Activated CD4-positive, alpha-beta T cell treated with anti-CD3 and anti-CD28 coated beads, Interleukin-2, amount 50 U/mL, for 48 hours (primary cell): ENCODE results near the gene LLGL2.
"Not testable (repeated sequence)": the region's sequence is repeated elsewhere in the genome, so short reads cannot be mapped to it uniquely, and the experiment has no call there.

Experiments
- DNase-seq, 2 experiments: peaks; one replicate each; pipeline ENCODE4 v3.0.0-alpha.2; 2020

LLGL2 gene

DNA sequence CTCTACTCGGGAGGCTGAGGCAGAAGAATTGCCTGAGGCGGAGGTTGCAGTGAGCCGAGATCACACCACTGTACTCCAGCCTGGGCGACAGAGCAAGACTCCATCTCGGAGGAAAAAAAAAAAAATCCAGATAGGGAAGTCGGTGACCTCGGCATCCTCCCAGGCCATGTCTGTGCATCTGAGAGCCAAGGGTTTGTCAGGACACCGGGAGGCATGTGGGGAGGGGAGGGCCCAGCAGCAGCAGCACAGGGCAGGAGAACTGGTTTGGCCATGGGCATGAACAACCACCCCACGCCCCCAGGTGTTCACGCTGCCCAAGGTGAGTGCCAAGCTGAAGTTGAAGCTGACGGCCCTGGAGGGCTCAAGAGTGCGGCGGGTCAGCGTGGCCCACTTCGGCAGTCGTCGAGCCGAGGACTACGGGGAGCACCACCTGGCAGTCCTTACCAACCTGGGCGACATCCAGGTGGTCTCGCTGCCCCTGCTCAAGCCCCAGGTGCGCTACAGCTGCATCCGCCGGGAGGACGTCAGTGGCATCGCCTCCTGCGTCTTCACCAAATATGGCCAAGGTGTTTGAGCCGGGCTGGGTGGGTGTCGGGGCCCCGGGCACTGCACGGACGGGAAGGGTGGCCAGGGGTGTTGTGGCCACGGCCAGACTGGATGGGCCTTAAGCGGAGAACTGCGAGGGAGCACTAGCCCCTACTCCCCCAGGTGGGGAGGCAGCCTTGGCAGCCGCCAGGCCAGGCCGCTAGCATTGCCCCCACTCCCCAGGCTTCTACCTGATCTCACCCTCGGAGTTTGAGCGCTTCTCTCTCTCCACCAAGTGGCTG, 47.4 kb downstream of the LLGL2 start:
- DNase-seq, result no peak

- no peak for DNase-seq
Observed at GRCh38 chr17:75573540-75573957, 48.1 kb downstream of the LLGL2 start.

- DNase-seq, result no peak
Observed at GRCh38 chr17:75573994-75574393, 48.5 kb downstream of the LLGL2 start.

DNA sequence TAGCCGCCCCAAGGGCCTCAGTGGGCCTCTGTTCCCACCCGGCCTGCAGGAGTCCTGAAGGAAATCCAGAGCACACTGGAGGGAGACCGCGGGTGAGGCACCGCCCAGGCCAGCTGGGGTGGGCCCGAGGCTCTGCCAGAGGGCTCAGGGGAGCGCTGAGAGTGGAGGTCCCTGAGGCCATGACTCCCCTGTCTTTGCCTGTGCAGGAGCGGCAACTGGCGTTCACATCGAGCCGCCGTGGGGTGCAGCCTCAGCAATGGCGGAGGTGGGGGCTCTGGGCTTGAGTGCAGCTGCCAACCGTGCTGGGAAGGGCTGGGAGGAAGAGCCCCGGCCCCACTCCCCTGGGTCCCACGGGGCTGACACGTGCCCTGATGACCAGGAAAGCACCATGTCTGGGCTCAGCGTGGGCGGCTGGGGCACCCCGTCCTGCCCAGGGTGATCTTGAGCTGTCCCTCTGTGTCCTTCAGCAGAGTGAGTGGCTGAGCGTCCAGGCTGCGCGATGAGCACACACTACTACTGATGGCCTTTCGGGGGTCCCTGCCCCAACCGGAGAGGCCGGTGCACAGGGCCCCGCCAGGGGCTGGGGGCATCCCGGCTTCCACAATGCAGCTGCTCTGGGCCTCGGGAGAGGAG, 49.0 kb downstream of the LLGL2 start:
- DNase-seq, result no peak

GRCh38 chr17:75575197-75575596, 49.7 kb downstream of the LLGL2 start:
- DNase-seq, result no peak

DNA sequence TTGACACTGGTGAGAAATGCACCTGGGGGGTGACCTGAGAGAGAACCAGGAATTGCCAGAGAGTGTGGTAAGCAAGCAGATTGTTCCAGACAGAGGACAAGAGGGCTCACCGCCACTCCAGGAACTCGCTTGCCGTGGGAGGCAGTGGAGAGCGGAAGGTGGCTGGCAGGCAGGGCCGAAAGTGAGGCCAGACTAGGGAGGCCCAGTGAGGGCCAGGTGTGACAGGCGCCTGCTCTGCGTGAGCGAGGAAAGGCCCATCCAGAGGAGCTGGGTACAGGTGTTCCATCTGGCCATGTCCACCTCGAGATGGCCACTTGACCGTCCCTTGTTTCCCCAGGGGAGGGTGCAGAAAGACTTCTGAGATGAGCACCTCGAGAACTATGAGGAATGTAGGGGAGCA, 50.2 kb downstream of the LLGL2 start:
- DNase-seq, result no peak

DNA sequence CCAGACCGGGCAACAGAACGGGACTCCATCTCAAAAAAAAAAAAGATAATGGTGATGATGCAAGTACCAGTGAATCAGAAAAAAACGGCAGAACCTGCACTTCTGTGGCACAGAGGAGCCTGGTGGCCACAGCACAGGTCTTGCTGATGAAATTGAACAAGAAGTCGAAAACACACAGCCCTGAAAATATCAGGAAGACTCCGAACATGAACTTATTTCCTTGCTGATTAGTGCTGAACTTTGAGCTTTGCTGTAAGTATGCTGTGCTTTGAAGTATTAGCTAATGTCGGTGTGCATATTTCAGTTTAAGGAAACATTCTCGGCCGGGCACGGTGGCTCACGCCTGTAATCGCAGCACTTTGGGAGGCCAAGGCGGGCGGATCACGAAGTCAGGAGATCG, 51.2 kb downstream of the LLGL2 start:
- no peak for DNase-seq

GRCh38 chr17:75581121-75581725, 55.7 kb downstream of the LLGL2 start:
- DNase-seq, result peak; percentile 50 to 58

DNA sequence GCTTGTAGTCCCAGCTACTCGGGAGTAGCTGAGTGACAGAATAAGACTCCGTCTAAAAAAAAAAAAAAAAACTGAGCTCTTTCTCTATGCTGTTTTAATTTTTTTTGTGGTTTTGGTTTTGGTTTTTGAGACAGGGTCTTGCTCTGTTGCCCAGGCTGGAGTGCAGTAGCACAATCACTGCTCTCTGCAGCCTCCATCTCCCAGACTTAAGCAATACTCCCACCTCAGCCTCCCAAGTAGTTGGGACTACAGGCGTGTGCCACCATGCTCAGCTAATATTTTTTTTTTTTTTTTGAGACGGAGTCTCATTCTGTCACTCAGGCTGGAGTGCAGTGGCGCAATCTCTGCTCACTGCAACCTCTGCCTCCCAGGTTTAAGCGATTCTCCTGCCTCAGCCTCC, 57.7 kb downstream of the LLGL2 start:
- not testable (repeated sequence) for DNase-seq

DNA sequence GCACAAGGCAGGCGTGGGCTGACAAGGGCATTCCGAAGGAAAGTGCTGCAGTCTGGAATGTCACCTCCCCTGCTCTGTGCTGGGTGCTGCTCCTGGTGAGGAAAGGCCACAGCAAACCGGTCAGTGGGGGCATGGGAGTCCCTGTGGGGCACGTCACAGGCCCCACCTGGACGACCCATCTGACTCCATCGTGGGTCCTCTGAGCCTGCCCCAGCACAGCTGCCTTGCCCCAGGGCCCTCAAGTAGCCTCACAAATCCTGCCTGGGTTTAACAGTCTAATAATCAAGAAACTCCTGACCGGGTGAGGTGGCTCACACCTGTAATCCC, 59.3 kb downstream of the LLGL2 start:
- DNase-seq, result no peak

DNA sequence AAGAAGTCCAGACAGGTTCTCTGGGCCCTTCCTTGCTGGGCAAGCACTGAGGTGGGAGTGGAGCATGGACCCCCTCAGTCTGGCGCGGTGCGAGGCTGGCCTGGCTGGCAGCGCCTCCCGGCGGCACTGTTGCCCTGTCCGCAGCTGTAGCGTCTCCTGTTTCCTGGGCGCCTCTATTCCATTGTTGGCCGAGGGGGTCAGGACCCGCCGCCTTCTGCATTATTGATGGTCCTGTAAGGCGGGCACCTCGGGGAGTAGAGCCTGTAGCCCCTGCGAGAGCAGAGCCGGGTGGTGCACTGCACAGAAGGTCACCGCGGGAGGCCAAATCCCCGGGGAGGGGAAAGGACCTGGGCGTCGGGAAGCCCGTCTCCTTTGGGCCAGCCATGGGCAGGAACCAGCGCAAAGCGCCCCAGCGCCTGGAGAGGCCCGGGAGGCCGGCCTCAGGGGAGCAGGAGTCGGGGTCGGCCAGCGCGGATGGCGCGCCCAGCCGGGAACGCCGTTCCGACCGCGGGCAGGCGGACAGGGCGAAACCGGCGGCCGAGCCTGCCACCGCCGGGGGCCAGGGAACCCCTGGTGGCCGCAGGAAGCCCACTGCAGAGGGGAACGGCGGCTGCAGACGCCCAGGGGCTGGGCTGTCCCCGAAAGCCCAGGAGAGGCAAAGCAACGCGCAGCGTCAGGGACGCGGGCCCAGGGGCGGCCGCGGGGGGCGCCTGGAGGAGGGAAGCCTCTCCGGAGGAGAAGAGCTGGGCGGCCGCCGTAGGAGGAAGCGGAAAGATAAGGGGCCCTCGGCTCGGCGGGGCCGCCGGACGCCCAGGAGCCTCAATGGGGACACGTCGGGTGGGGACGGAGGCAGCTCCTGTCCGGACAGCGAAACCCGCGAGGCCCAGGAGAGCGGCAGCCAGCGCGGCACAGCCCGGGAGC, 62.4 kb downstream of the LLGL2 start, which contains the start of gene MYO15B:
TSS of gene MYO15B (plus strand) at position 126 of the 921 bp plus-strand sequence. CDS start at position 384, 258 bp downstream.
- DNase-seq, result peak; percentile 44 to 49

DNA sequence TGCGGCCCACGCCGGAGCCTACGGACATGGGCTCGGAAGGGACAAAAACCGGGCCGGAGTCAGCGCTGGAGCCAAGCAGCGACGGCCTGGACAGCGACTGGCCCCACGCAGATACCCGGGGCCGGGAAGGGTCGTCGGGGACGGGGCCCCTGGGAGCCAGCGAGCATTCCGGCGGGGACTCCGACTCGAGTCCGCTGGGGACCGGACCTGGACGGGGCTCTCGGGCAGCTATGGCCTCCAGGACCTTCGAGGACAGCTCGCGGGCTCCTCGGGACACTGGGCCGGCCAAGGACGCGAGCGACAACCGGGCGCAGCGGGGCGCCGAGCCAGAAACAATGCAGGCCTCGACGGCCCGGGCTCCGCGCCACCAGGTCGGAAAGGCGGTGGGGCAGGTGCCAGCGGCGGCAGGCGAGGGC, 63.1 kb downstream of the LLGL2 start:
- peak in 1 of 2 experiments; percentile 11 for DNase-seq

- peak; percentile 99 for DNase-seq
Observed at GRCh38 chr17:75589012-75589918, 63.8 kb downstream of the LLGL2 start.

DNA sequence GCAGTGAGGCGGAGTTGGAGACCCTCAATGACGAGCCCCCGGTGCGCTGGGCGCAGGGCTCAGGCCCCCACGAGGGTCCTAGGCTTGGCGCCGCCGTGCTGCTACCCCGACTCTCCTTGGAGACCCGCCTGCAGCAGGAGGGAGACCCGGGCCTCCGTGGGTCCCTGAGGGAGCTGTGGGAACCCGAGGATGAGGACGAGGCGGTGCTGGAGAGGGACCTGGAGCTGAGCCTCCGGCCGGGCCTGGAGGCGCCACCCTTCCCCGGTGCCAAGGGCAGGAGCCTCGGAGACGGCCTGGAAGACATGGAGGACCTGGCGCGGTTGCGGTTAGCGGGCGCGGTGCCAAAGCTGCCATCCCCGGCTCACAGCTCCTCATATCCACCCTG, 64.4 kb downstream of the LLGL2 start:
- no peak for DNase-seq

DNA sequence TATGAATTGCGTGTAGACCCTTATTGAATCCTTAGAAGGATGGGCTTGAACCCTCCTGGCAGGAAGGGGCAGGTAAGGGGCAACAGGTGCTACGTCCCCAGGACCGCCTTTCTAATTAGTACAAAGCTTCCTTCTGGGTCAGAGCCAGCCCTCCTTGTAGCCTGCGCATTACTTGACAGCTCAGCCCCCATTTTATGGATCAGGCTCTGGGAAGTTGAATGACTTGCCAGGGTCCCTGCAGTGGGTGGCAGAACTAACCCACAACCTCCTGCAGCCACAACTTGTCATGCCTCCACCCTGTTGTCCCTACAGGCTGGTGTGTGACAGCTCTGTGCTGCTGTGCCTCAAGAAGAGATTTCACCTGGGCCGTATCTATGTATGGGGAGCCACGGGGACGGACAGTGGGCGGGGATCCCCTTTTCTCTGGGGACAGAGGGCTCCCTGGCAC, 64.8 kb downstream of the LLGL2 start:
- no peak for DNase-seq

DNA sequence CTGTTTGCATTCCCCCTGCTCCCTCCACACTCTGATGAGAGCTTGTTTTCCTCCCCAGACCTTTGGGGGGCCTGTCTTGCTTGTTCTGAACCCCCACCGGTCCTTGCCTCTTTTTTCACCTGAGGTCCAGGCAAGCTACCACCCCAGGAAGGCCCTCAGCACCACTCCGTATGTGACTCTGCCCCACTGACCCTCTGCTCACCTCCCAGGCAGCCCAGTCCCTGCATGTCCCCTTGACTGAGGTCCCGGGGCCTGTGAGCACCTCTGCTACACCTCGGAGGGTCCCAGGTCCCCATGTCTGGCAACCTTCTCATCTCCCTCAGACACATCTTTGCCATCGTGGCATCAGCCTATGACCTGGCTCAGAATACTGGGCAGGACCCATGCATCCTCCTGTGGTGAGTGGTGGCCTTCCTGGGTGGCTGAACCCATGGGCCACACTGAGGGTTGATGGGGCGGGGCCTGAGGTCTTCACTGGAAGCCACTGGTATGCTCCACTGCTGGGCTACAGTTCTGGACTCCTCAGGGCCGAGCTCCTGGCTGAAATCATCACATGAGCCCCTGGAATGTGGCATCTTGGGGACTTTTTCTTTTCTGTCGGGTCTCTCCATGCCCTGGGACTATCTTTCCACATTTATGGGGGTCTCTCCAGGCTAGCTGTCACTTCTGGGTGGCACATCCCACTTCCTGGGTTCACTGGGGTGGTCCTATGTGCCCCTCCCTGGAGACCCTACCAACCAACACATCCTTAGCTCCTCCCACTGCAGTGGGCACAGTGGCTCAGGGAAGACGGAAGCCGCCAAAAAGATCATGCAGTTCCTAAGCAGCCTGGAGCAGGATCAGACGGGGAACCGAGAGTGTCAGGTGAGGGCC, 65.6 kb downstream of the LLGL2 start:
- DNase-seq, result no peak

DNA sequence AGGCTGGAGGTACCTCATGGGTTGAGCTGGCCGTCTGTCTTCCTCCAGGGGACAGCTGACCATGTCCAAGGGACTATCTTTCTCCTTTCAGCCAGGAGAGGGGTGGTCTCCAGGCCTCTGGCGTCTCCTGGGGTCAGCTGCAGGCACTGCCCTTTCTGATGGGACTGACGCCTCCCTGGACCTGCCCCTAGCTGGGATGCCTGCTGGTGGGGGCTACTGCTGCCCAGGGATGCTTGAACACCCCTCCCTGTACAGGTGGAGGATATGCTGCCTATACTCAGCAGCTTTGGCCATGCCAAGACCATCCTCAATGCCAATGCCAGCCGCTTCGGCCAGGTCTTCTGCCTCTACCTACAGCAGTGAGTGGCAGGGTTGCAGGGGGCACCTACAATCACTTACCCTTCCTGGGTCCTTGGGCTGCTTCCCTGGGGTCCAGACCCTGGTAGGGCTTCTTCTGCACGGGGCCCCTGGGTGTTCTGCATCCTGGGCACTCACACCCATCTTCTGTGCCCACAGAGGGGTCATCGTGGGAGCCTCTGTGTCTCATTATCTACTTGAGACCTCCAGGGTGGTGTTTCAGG, 66.3 kb downstream of the LLGL2 start:
- DNase-seq, result no peak

GRCh38 chr17:75592348-75593020, 67.0 kb downstream of the LLGL2 start:
- DNase-seq, result no peak

DNA sequence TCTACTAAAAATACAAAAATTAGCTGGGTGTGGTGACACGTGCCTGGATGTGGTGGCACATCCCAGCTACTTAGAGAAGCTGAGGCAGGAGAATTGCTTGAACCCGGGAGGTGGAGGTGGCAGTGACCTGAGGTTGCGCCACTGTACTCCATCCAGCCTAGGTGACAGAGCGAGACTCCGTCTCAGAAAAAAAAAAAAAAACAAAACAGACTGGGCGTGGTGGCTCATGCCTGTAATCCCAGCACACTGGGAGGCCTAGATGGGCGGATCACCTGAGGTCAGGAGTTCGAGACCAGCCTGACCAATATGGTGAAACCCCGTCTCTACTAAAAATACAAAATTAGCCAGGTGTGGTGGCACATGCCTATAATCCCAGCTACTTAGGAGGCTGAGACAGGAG, 67.9 kb downstream of the LLGL2 start:
- DNase-seq, result not testable (repeated sequence)
